K562 (cell line): ENCODE data around the gene SH2D3A. TPM values are rescaled to one million over a fixed set of nuclear protein-coding genes. Genes with fewer than 3 reads are reported as not detected.

Experiments
- CHD4 ChIP-seq: fragments of 200-600 bp; sonication (generic); IDR thresholded peaks from 3 replicates; pipeline ENCODE4 v1.6.1; 2012; ENCODE audit warnings: low read depth, mild to moderate bottlenecking, mixed read lengths, low read length, inconsistent platforms; ENCODE audit not compliant: insufficient read depth, insufficient replicate concordance, poor library complexity, severe bottlenecking
- EZH2 ChIP-seq: IDR thresholded peaks from 2 replicates; pipeline ENCODE4 v1.6.1; 2012; ENCODE audit warnings: low read depth, mild to moderate bottlenecking, inconsistent platforms, low read length, borderline replicate concordance
- NR0B1 ChIP-seq: fragments of 450-650 bp; IDR thresholded peaks from one replicate; pipeline ENCODE4 v1.6.1; 2018; ENCODE audit warnings: mild to moderate bottlenecking, moderate library complexity; ENCODE audit not compliant: partially characterized antibody
- RCOR1 ChIP-seq, 2 experiments: IDR thresholded peaks; 2 replicates each; pipeline ENCODE4 v1.6.1; 2012; ENCODE audit warnings: low read depth in 2 of 2, low read length in 2 of 2, borderline replicate concordance in 1 of 2, improper control_type of control experiment in 1 of 2
- RREB1 ChIP-seq: fragments of 250-450 bp; sonication (Bioruptor Pico); IDR thresholded peaks from 2 replicates; pipeline ENCODE4 v1.4.0; 2020
- SMAD4 ChIP-seq: fragments of 250-450 bp; sonication (Bioruptor Pico); conservative IDR thresholded peaks from 2 replicates; pipeline ENCODE4 v1.8.0; 2021; ENCODE audit warnings: inconsistent platforms, mild to moderate bottlenecking, moderate library complexity
- STAT5A ChIP-seq: IDR thresholded peaks from 2 replicates; pipeline ENCODE4 v1.6.1; 2012; ENCODE audit warnings: low read length, inconsistent platforms, borderline replicate concordance
- TBL1XR1 ChIP-seq, 2 experiments: IDR thresholded peaks; 2 replicates each; pipeline ENCODE4 v1.6.1; 2012; ENCODE audit warnings: improper control_type of control experiment in 2 of 2, low read length in 2 of 2, mild to moderate bottlenecking in 1 of 2
- ZBTB12 ChIP-seq: fragments of 250-450 bp; sonication (Bioruptor Pico); IDR thresholded peaks from 2 replicates; pipeline ENCODE4 v1.4.0; 2020
- ZNF12 ChIP-seq: sonication (generic); formaldehyde crosslinking; IDR thresholded peaks from 2 replicates; pipeline ENCODE4 v1.4.0; 2020; ENCODE audit warnings: mild to moderate bottlenecking, missing genetic modification reagents
- ZNF143 ChIP-seq: sonication (generic); formaldehyde crosslinking; IDR thresholded peaks from 2 replicates; pipeline ENCODE4 v1.9.0; 2022; ENCODE audit warnings: mild to moderate bottlenecking, missing genetic modification reagents
- ZNF324 ChIP-seq: fragments of 250-450 bp; sonication (Bioruptor Pico); IDR thresholded peaks from 2 replicates; pipeline ENCODE4 v1.4.0; 2020; ENCODE audit warnings: mild to moderate bottlenecking
- ZNF384 ChIP-seq: IDR thresholded peaks from 2 replicates; pipeline ENCODE4 v1.6.1; 2012; ENCODE audit warnings: low read depth, low read length, improper control_type of control experiment
- ZNF518B ChIP-seq: fragments of 250-450 bp; sonication (Bioruptor Pico); IDR thresholded peaks from 2 replicates; pipeline ENCODE4 v1.5.0; 2021; ENCODE audit warnings: mild to moderate bottlenecking, moderate library complexity
- polyA plus RNA-seq, 8 experiments: library from polyadenylated mRNA; depleted of rRNA in 4 of 8; stranded (reverse) in 5 of 8; unstranded in 3 of 8; fragments of >200 nt; fragmentation: Nextera tagmentation in 2 of 8; fragmentation: Illumina TruSeq in 1 of 8; extraction: Ambion mirVana in 2 of 8; extraction: Trizol in 1 of 8; gene quantifications; 2 replicates each; pipeline versions ENCODE4 v1.2.1 to v1.2.3, GENCODE V29; 2011 to 2014; ENCODE audit warnings: inconsistent platforms in 1 of 8, missing spikeins in 1 of 8
- total RNA-seq, 7 experiments: library from RNA; depleted of rRNA in 6 of 7; stranded (reverse); fragments of >200 nt in 6 of 7; fragmentation: Illumina TruSeq in 2 of 7; extraction: Trizol in 2 of 7; gene quantifications; 2 replicates each; pipeline versions ENCODE4 v1.2.1 to v1.2.3, GENCODE V29; 2011 to 2021; ENCODE audit warnings: low replicate concordance in 1 of 7

The SH2D3A gene
- total and polyA plus RNA-seq, 9 of the 15 experiments (the other 6 are each of a cell fraction or from before 2014, with no cell fraction given) = 0.75 to 26.3 (median 8.9) TPM

GRCh38 chr19:6767357-6768235 is at the start of gene SH2D3A (continued):
- TF ChIP-seq ZNF518B (no peak), RREB1 (CRISPR knock-in tag) (no peak), RCOR1 (IDR thresholded peaks at IDR 0.05; ENCODE audit: borderline replicate concordance in 1 of 2, low read depth in 2 of 2, low read length in 2 of 2) (peak in 1 of 2 experiments; percentile 58; a peak in 1 of 4 replicates), NR0B1 (no peak), CHD4 (peak; percentile 67), ZNF143 (CRISPR knock-in tag) (no peak), SMAD4 (no peak), ZNF324 (CRISPR knock-in tag) (no peak), TBL1XR1 (IDR thresholded peaks at IDR 0.05; ENCODE audit: low read length in 2 of 2) (no peak), ZBTB12 (CRISPR knock-in tag) (0 out of 2 replicates have a peak, but pooled peaks have one; percentile 31), ZNF384 (peak; percentile 98), EZH2 (no peak), STAT5A (no peak), ZNF12 (CRISPR knock-in tag) (no peak)
